Measurements from ENCODE around the gene SYS1.
A peak's percentile ranks its signal among the peaks of the same experiment; 100 is the strongest.

Gene SYS1

DNA sequence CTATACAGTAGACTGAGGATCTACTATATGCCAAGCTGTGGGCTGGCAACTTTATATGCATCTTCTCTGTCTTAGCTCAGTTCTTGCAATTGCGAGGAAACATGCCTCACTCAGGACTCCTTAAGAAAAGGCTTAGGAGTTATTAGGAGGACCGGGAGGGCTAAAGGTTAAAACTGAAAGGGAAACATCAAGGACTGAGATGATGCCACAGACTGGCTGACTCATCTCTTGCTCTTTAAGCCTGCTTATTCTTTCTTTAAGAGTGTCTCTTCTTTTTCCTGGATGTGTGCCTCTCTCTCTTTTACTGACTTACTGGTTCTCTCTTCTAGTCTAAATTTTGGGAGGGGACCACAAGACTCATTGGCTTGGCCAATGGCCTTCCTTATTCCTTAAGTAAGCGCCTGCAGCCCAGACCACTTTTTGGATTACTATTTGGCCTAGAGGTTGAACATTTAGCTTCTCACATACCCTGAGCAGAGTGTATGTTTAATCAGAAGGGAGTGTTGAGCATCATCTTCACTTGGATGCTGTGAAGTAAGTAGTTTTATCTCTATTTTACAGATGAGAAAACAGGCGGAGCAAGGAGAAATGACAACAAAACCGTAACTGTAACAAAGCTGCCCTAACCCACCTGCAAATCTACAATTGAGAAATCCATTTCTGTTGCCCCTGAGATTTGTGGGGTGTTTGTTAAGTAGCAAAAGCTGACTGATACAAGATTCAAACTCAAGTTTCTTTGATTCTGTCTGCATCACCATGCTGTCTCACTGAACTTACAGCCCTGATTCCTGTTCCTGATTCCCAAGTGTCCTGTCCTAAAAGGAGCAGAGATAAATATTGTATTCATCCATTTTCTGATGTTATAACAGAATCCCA is 7.5 kb upstream of the SYS1 start:
- no peak for DNase-seq (ENCODE audit: low read depth in 2 of 2)

DNA sequence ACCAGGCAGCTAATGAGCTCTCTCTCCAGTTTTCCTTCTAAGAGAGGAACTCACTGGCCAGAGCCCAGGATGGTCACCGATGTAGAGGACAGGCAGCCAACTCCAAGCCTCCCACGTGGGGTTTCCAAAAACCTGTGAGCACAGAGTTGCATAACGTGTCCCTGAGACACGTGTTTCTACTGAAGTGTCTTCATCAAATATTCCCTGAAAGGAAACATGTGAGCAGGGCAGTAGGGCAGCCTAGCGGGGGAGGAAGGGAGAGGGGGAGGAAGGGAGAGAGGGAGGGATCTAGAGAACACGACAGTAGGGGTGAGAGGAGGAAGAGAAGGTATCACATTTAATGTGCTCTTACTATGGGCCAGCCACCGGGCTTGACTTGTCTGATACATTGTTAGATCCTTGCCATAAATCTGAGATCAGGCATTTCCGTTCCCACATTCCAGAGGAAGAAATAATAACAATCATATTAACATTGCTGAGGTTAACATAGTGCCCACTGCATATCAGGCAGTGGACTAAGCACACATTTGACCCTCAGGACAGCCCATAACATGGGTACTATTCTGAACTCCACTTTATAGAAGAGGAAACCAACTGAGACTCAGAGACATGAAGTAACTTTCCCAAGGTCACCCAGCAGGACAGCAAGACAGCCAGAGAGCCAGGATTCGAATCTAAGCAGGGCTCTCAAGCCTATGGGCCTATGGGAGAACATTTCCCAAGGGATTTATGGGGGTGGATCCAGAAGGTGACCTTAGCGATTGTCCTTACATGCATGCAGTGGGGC is 4.5 kb upstream of the SYS1 start:
- no peak for DNase-seq (ENCODE audit: low read depth in 2 of 2)

GRCh38 chr20:45359069-45359405 is 3.9 kb upstream of the SYS1 start:
- DNase-seq (ENCODE audit: low read depth in 2 of 2), result no peak

DNA sequence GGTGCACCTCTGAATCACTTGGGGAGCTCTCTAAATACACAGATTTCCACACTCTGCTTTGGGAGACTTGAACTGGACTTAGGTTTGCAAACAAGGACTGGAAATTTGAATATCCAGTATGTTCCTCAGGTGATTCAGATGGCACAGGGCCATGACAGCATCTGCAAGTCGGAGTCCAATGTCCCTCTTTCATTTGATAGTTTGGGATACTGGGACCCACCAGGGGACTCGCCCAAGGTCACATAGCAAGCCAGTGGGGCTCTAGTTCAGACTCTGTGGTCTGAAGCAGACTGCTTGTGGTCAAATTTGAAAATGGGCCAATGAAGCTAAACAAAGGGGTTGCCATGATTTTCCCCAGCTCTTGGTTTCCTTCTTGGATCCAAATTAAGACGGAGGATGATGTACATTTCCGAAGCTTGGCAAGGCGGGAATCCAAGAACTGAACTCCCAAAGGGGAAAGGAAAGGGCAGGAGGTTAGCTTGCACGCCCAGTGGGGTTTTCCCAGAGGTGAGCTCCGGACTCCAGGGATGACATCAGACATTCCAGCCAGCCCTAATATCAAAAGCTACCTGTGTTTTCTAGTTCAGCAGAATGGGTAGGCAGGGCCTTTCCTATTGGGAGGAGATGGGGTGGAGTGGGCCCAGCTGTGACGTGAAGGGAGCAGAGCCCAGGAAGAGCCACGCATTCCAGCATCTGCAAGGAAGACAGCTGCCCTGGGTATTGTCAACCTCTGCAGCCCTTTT is 3.4 kb upstream of the SYS1 start:
- DNase-seq (ENCODE audit: low read depth in 2 of 2), result no peak

DNA sequence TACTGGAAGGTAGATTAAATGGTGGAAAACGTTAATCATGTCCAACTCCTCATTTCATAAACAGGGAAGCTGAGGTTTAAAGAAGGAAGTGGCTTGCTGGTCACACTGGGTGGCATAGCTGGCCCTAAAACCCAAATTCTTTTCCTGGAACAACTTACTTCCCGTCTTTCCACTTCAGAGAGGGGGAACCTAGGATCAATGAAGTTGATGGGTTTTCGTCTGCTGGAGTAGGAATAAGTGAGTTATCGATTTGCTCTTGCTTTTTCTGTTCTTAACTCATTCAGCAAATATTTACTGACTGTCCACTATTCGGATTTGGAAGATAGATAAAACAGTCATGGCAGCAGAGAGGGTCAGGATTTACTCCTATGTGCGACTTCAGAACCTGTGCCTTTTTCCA is 1.2 kb upstream of the SYS1 start:
- no peak for DNase-seq (ENCODE audit: low read depth in 2 of 2)

DNA sequence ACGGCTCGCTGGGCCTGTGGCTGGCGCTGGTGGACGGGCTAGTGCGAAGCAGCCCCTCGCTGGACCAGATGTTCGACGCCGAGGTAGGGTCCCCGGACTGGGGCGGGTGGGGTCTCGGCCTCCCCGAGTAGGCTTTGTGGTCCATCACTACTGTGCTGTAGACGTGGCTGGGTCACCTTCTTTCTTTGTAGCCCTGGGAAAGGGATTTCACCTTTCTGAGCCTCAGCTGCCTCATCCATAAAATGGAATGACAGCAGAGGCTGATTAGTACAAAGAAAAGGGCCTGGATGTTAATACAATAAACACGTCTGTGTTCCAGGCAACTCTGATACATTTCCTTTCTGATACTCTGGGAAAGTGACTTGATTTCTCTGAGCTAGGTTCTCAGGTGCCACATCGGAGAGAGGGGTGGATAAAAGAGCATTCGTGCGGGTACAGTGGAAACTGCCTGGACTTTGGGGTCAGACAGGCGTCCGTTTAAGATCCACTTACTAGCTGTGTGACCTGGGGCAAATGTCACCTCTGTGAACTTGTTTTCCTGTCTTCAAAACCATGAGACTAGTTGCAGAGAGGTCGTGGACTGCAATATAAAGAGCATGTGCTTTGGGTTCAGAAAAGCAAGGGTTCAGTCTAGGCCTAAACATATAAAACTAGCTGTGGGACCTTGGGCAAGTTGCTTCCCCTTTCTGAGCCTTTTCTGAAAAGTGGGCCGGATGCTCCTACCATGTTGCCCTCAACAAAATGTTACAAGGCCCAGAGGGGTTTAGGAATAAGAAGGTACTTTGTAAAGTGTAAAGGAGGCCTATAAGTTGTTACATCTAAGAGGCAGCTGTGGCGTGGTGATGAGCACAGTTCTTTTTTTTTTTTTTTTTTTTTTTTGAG is 896 bp downstream of the SYS1 start:
- no peak for DNase-seq (ENCODE audit: low read depth in 2 of 2)

DNA sequence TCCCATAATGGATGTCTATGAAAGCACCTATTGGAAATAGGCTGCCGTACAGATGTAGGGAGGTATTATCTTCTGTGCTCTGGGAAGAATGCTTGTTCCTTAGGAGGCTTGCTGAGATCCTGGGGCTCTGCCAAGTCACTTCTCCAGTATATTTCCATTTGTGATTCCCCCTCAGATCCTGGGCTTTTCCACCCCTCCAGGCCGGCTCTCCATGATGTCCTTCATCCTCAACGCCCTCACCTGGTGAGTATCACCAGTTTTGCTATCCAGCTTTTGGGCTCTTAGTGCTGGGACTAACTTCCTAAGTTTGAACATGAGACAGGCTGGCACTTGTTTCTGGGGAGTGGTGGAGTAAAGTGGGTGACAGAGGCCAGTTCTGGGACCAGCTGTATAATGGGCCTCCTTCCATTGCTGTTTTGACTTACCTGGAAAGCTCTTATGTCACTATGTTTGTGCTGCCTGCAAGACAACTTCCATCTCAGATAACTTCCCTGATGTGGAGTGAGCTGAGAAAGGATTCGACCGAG is 2.6 kb downstream of the SYS1 start:
- DNase-seq (ENCODE audit: low read depth in 2 of 2), result no peak

DNA sequence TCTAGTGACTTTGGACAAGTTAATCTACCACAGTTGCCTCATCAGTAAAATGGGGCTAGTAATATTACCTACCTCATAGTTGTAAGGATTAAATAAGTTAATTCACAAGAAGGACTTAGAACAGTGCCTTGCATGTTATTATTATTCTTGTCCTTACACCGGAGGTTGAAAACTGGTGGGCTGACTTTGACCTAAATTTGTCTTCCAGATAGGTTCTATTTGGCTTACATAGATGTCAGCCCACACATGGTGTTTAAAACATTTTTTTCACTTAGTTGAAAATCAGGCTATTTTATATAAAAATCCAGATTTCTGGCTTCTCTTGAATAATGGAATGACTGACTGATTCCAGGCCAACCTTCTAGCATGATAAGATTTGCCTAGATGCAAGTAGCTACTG is 3.2 kb downstream of the SYS1 start:
- DNase-seq (ENCODE audit: low read depth in 2 of 2), result no peak

GRCh38 chr20:45366631-45367030 is 3.7 kb downstream of the SYS1 start:
- no peak for DNase-seq (ENCODE audit: low read depth in 2 of 2)

GRCh38 chr20:45367126-45367525 is 4.2 kb downstream of the SYS1 start:
- no peak for DNase-seq (ENCODE audit: low read depth in 2 of 2)

GRCh38 chr20:45368221-45368980 is 5.4 kb downstream of the SYS1 start:
- DNase-seq (ENCODE audit: low read depth in 2 of 2), result no peak

GRCh38 chr20:45370571-45371160 is 7.7 kb downstream of the SYS1 start:
- no peak for DNase-seq (ENCODE audit: low read depth in 2 of 2)

DNA sequence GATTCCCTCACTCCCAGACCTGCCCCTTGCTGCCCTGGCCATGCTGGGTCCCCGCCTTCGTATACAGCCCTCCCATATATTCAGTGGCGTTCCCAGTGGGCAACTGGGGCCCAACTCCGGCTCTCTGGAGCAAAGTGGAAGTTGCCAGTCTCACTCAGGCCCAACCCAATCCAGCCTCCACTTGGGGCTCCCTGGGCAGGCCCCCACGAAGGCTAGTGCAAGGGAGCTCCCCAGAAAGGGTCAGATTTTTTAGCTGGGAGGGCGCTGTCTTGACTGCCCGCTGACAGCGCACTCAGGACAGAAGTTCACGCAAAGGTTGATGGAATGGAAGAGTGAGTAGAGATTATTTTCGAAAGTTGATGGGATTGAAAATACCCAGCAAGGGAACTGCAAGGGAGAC is 9.3 kb downstream of the SYS1 start:
- DNase-seq (ENCODE audit: low read depth in 2 of 2), result no peak

DNA sequence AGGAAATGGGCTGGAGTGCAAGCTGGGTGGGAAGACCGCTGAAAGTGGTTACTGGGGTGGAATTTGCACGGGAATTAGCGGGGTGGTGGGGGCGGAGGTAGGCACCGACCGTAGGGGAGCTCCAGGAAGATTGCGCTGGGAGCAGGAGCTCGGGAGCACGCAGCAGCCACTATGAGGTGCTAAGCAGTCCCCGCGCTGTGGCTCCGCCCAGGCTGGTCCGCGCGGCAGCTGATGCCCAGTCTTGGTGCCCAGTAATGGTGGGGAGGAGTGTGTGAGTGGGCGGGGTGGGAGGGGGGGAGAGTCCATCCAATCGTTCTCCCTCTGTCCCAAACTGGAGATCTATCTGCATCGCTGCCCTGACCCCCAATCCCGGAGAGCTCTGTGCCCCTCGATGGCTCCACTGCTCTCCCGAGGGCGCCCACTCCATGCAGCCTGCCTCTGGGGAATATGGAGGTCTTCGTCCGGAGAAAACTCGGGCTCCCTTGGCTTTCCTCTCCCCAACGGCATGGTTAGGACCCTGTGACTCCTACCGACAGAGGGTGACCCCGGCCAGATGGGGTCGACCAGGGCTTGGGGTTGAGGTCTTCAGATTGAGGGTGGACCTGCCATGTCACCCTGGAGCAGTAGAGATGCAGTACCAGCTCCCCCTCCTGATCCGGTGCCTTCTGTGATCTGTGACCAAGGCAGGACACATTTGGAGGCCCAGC is 9.8 kb downstream of the SYS1 start:
- DNase-seq (ENCODE audit: low read depth in 2 of 2), result no peak

DNA sequence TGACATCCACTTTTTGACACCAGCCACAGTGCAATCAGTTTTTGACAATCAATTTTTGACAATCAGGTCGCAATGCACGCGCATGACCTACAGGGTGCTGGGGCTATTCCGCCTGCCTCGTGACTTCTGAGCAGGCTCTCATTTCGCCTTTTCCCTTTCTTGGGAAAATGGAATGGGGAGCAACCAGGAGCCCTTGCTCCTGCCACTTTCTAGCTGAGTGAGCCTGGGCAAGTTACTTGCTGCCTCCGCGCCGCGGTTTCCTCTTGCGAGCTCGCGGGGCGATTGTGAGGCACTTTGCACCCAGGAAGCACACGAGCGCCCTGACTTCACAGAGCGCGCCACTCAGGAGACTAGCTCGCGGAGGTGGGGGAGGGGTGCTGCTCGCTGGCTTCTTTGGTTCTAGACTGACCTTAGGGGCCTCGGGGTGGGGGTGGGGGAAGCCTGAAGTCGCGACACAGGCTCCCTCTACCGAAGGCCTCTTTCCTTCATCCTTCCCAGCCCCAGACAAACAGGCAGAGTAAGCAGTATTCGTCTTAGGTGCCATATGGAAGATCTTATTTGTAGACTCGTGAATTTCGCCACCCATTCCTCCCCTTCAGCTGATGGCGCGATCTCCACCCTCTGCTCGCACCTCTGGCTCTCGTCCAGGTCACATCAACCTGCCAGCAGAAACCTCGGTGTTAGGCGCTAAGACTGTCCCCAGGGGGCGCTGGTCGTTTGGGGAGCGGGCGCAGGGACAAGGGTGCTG is 10.6 kb downstream of the SYS1 start:
- peak; percentile 76 to 82 for DNase-seq (ENCODE audit: low read depth in 2 of 2)

DNA sequence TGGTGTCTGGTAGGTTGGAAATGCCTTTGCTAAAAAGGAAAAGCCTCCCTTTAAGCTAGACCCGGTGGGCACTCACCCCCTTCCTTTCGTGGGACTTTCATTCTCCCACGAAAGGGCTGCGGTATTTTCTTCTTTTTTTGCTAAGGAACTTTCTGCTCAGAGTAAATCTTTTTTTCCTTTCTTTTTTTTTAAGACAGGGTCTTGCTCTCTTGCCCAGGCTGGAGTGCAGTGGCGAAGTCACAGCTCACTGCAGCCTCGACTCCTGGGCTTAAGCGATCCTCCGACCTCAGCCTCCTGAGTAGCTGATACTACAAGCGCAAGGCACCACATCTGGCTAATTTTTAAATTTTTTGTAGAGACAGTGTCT is 11.1 kb downstream of the SYS1 start:
- DNase-seq (ENCODE audit: low read depth in 2 of 2), result no peak

DNA sequence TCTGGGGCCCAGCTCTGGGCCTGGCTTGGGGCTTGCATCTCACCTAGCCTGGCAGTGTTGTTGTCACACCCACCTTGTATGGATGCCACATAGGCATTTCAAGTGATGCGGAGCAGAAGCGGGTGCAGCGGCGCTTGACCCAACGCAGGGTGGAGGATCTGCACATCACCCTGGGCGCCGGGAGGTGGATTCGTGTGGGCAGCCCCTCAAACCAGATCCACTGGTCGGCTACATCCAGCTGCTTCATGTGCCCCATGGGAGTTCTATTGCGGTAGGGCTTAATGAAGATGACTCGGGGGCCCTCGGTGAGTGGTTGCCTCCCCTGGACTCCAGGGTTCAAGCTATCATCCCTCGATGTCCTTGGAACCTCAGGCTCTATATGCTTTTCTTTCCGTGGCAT is 12.0 kb downstream of the SYS1 start:
- DNase-seq (ENCODE audit: low read depth in 2 of 2), result no peak

GRCh38 chr20:45377269-45377668 is 14.3 kb downstream of the SYS1 start:
- no peak for DNase-seq (ENCODE audit: low read depth in 2 of 2)

- no peak for DNase-seq (ENCODE audit: low read depth in 2 of 2)
Observed at GRCh38 chr20:45378191-45378590, 15.2 kb downstream of the SYS1 start, which contains the start of gene TP53TG5. Gene TP53TG5, minus strand, starts transcription at chr20:45378325. Its CDS starts 89 bp downstream, at chr20:45378236.

All from stimulated activated CD8-positive, alpha-beta memory T cell treated with anti-CD3 and anti-CD28 coated beads, Interleukin-2, amount 100 ng/mL, for 1 hour (primary cell).